Stimulated activated memory B cell treated with anti-CD40 and anti-IgM and Interleukin-4, amounts not matched to agents 10 μg/mL and 1 μg/mL and 100 μg/mL, for 72 hours (primary cell): ENCODE data around the gene AUTS2.

Experiments used
- ATAC-seq: fragments of 150-1000 bp; cut with Tn5 transposase; 2 replicates; pipeline ENCODE4 v1.10.0; 2021
- H3K27ac Mint-ChIP-seq: one replicate; pipeline ENCODE4 v1.8.0; 2022; ENCODE audit warnings: mild to moderate bottlenecking, mixed read lengths
- H3K27me3 Mint-ChIP-seq: one replicate; pipeline ENCODE4 v1.8.0; 2022; ENCODE audit warnings: mixed read lengths
- H3K36me3 Mint-ChIP-seq: one replicate; pipeline ENCODE4 v1.8.0; 2022; ENCODE audit warnings: mixed read lengths
- H3K4me1 Mint-ChIP-seq: one replicate; pipeline ENCODE4 v1.8.0; 2022; ENCODE audit warnings: mixed read lengths
- H3K4me3 Mint-ChIP-seq: one replicate; pipeline ENCODE4 v1.8.0; 2022; ENCODE audit warnings: mild to moderate bottlenecking, moderate library complexity, mixed read lengths
- H3K9me3 Mint-ChIP-seq: one replicate; pipeline ENCODE4 v1.8.0; 2022; ENCODE audit warnings: mixed read lengths

AUTS2 gene

GRCh38 chr7:70703785-70704184 is 1105.5 kb downstream of the AUTS2 start:
- H3K27me3 Mint-ChIP-seq: no peaks in the 10 kb centered on the region
- no peak overlapping the region for H3K27ac Mint-ChIP-seq
- H3K36me3 Mint-ChIP-seq: no peaks in the 10 kb centered on the region
- no peak for ATAC-seq
- no peaks in the 10 kb centered on the region for H3K4me1 Mint-ChIP-seq
- H3K9me3 Mint-ChIP-seq: no peaks in the 10 kb centered on the region
- H3K4me3 Mint-ChIP-seq: no peak overlapping the region

GRCh38 chr7:70704831-70705346 is 1106.6 kb downstream of the AUTS2 start:
- no peak for ATAC-seq
- H3K36me3 Mint-ChIP-seq: no peaks in the 10 kb centered on the region
- H3K27me3 Mint-ChIP-seq: no peaks in the 10 kb centered on the region
- no peak overlapping the region for H3K4me3 Mint-ChIP-seq
- H3K4me1 Mint-ChIP-seq: no peaks in the 10 kb centered on the region
- H3K27ac Mint-ChIP-seq: no peak overlapping the region
- H3K9me3 Mint-ChIP-seq: no peaks in the 10 kb centered on the region

GRCh38 chr7:70706204-70706603 is 1107.9 kb downstream of the AUTS2 start:
- Mint-ChIP-seq H3K36me3 (no peaks in the 10 kb centered on the region), H3K4me1 (no peaks in the 10 kb centered on the region), H3K27ac (no peak overlapping the region), H3K4me3 (no peak overlapping the region), H3K27me3 (no peaks in the 10 kb centered on the region), H3K9me3 (no peaks in the 10 kb centered on the region)
- no peak for ATAC-seq

DNA sequence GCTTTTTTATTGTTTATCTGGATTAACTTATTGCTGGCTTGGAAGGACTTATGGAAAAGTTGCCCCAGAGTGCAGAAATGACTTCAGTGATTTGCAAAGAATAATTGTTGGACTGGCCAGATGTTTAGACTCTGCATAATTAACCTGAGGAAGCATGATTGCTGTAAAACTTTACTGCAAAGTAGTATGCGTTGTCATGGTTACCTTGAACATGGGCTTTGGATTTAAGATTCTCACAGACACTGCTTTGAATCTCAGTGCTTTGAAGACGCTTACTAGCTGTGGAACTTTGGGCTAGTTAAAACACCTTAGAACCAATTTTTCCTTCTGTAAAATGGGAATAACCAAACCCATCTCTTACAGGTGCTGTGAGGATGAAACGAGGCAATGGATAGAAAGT is 1108.4 kb downstream of the AUTS2 start:
- Mint-ChIP-seq H3K4me3 (no peak overlapping the region), H3K4me1 (no peaks in the 10 kb centered on the region), H3K27me3 (no peaks in the 10 kb centered on the region), H3K9me3 (no peaks in the 10 kb centered on the region), H3K27ac (no peak overlapping the region), H3K36me3 (no peaks in the 10 kb centered on the region)
- ATAC-seq: no peak

GRCh38 chr7:70707823-70708243 is 1109.6 kb downstream of the AUTS2 start:
- no peak for ATAC-seq
- no peak overlapping the region for H3K27ac Mint-ChIP-seq
- H3K36me3 Mint-ChIP-seq: no peaks in the 10 kb centered on the region
- no peaks in the 10 kb centered on the region for H3K27me3 Mint-ChIP-seq
- no peaks in the 10 kb centered on the region for H3K9me3 Mint-ChIP-seq
- H3K4me1 Mint-ChIP-seq: no peaks in the 10 kb centered on the region
- H3K4me3 Mint-ChIP-seq: no peak overlapping the region

DNA sequence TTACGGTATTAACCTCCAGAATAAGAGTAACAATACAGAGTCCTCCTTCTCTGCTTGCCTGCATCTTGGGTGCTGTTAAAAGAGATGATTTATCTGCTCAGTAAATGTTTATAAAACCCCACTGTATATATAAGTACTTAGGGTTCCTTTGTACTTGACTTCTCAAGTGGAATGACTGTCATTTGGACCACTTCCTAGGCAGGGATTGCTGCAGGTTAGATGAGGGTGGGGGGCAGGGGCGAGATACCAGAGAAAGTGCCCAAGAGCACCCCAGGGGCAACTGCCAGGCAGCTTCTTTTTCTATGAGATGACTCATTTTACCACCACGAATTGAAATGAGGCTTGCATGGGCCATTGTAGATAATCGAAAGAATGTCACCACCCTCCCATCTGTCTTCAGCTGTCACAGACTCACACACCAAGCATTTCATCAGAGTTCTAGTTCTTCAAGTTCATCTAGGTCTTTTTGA is 1111.8 kb downstream of the AUTS2 start:
- Mint-ChIP-seq H3K4me1 (no peaks in the 10 kb centered on the region), H3K27me3 (no peaks in the 10 kb centered on the region), H3K36me3 (no peaks in the 10 kb centered on the region), H3K27ac (no peak overlapping the region), H3K4me3 (no peak overlapping the region), H3K9me3 (no peaks in the 10 kb centered on the region)
- no peak for ATAC-seq

DNA sequence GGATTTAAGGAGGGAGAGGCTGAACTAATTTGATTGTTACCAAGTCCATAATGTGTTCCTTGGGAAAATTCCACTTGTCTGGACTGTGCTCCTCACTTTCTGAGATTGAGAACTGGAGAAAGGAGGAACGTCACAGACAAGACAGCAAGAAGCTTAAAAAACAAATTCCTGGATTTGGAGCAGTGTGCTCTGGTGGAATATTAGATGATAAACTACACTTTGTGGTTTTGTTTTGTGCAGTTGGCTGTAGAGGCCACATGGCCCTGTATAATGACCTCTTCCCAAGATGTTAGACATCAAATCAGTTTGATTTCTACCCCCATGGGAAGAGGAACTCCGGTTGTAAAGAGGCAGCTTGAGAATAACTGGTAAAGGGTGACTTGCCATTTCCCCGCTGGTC is 1112.4 kb downstream of the AUTS2 start:
- H3K9me3 Mint-ChIP-seq: no peaks in the 10 kb centered on the region
- no peaks in the 10 kb centered on the region for H3K4me1 Mint-ChIP-seq
- no peaks in the 10 kb centered on the region for H3K36me3 Mint-ChIP-seq
- H3K4me3 Mint-ChIP-seq: no peak overlapping the region
- no peak overlapping the region for H3K27ac Mint-ChIP-seq
- H3K27me3 Mint-ChIP-seq: no peaks in the 10 kb centered on the region
- ATAC-seq: no peak

- no peak for ATAC-seq
- Mint-ChIP-seq H3K27ac (no peak overlapping the region), H3K4me3 (no peak overlapping the region), H3K4me1 (no peaks in the 10 kb centered on the region), H3K27me3 (no peaks in the 10 kb centered on the region), H3K9me3 (no peaks in the 10 kb centered on the region), H3K36me3 (no peaks in the 10 kb centered on the region)
Observed at GRCh38 chr7:70711452-70711851, 1113.2 kb downstream of the AUTS2 start.

DNA sequence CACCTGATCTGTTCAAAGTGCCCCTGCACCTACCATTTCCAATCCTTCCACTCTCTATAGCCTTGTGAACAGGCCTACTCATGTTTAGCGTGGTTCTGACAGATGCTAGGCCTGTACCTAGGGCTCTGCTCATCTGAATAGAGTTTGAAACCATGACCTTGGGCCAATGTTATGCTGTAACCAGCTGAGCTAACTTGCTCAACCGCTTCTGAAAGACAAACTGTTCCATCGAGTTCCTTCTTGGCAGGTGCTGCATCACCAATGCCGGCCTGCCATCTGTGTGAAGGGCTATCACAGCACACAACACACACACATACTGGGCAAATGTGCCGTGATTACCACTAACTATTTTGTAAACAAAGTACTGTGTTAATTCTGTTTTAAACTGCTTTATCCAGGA is 1114.7 kb downstream of the AUTS2 start:
- Mint-ChIP-seq H3K4me3 (no peak overlapping the region), H3K27ac (no peak overlapping the region), H3K4me1 (peaks cover 3% of the 10 kb centered on the region), H3K9me3 (no peaks in the 10 kb centered on the region), H3K27me3 (no peaks in the 10 kb centered on the region), H3K36me3 (no peaks in the 10 kb centered on the region)
- ATAC-seq: no peak

DNA sequence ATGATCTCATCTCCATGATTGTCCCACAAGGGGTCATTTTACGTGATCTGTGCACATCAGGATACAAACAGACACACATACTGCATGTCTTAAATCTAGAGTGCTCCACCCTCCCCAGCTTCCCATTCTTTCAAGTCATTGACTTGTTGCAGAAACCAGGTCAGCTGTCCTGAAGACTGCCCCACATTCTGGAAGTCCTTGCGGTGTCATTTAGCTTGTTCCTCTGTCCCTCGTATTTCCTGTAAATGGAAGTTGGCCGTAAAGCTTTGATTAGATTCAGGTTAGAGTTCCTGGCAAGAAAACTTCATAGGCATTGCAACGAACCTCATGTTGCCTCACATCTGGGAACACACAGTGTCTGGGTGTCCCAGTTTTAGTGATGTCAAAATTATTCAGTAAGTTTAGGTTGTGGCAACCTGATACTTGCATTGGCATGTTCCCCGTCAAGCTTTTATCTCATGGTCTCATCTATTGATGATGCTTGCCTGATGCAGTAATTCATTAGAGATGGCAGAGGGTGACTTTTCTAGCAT is 1116.3 kb downstream of the AUTS2 start:
- ATAC-seq: no peak
- H3K27me3 Mint-ChIP-seq: no peaks in the 10 kb centered on the region
- no peak overlapping the region for H3K4me3 Mint-ChIP-seq
- H3K36me3 Mint-ChIP-seq: no peaks in the 10 kb centered on the region
- H3K4me1 Mint-ChIP-seq: peaks cover 6% of the 10 kb centered on the region
- H3K27ac Mint-ChIP-seq: no peak overlapping the region
- H3K9me3 Mint-ChIP-seq: no peaks in the 10 kb centered on the region

- Mint-ChIP-seq H3K27ac (no peak overlapping the region), H3K36me3 (no peaks in the 10 kb centered on the region), H3K9me3 (no peaks in the 10 kb centered on the region), H3K27me3 (no peaks in the 10 kb centered on the region), H3K4me1 (peaks cover 17% of the 10 kb centered on the region), H3K4me3 (no peak overlapping the region)
- no peak for ATAC-seq
Observed at GRCh38 chr7:70717553-70718329, 1119.5 kb downstream of the AUTS2 start.

- no peak for ATAC-seq
- Mint-ChIP-seq H3K4me1 (peaks cover 17% of the 10 kb centered on the region), H3K9me3 (no peaks in the 10 kb centered on the region), H3K27ac (no peak overlapping the region), H3K4me3 (no peak overlapping the region), H3K36me3 (no peaks in the 10 kb centered on the region), H3K27me3 (no peaks in the 10 kb centered on the region)
Observed at GRCh38 chr7:70719125-70719524, 1120.8 kb downstream of the AUTS2 start.

- Mint-ChIP-seq H3K36me3 (no peaks in the 10 kb centered on the region), H3K4me1 (peaks cover 17% of the 10 kb centered on the region), H3K27ac (no peak overlapping the region), H3K4me3 (no peak overlapping the region), H3K27me3 (no peaks in the 10 kb centered on the region), H3K9me3 (no peaks in the 10 kb centered on the region)
- ATAC-seq: no peak
Observed at GRCh38 chr7:70720191-70720873, 1122.1 kb downstream of the AUTS2 start.

GRCh38 chr7:70721500-70721899 is 1123.2 kb downstream of the AUTS2 start:
- no peak overlapping the region for H3K27ac Mint-ChIP-seq
- no peak overlapping the region for H3K4me3 Mint-ChIP-seq
- no peaks in the 10 kb centered on the region for H3K9me3 Mint-ChIP-seq
- no peaks in the 10 kb centered on the region for H3K27me3 Mint-ChIP-seq
- ATAC-seq: no peak
- no peaks in the 10 kb centered on the region for H3K36me3 Mint-ChIP-seq
- peaks cover 17% of the 10 kb centered on the region for H3K4me1 Mint-ChIP-seq

DNA sequence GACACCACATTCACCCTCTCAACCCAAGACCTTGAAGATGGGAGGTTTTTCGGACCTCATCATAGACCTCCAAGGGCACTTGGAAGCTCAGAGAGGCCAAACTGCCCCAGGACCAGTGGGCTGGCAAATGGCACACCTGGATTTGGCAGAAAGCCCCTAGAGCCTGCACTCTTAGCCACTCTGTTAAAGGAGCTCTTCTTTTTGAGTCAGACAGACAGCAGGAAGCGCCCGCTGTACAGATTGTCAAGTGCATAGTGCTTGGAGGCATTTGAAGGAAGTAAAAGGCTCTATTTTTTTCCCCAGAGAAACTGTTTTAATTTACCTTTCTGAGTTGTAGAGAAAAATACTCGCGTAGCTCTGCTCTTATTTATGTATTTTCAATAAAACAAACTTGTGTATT is 1125.1 kb downstream of the AUTS2 start:
- Mint-ChIP-seq H3K4me1 (peaks cover 17% of the 10 kb centered on the region), H3K9me3 (no peaks in the 10 kb centered on the region), H3K27me3 (no peaks in the 10 kb centered on the region), H3K4me3 (no peak overlapping the region), H3K27ac (no peak overlapping the region), H3K36me3 (no peaks in the 10 kb centered on the region)
- ATAC-seq: no peak

DNA sequence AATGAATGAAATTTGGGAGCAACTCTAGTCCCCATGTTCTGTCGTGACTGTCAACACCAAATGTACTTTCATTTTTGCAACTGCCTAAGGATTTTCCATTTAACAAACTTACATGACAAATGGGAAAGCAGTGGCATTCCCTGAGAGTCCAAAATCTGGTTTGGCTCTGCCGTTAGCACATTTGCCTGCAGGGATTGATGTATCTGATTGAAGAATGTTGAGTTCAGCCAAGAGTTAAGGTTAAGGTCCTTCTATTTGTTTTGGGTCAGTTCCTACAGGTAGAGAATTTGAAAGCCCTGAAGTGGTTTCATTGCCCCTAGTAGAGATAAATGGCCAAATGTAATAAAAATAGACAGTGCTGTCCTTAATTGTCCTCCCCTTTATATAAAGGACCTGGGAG is 1127.2 kb downstream of the AUTS2 start:
- Mint-ChIP-seq H3K4me1 (peaks cover 19% of the 10 kb centered on the region), H3K4me3 (no peak overlapping the region), H3K27ac (no peak overlapping the region), H3K9me3 (peaks cover 3% of the 10 kb centered on the region), H3K27me3 (no peaks in the 10 kb centered on the region), H3K36me3 (peaks cover 12% of the 10 kb centered on the region)
- ATAC-seq: no peak
